ENCODE results near the gene HELZ2. TPM values are rescaled to one million over a fixed set of nuclear protein-coding genes. Genes with fewer than 3 reads are reported as not detected.

The HELZ2 gene
- total and polyA plus RNA-seq, 2 donors (not counting 1 experiment from before 2014, with no cell fraction given): 36.3 to 52.6 TPM

GRCh38 chr20:63560856-63561609, 13.0 kb downstream of the HELZ2 start:
- no peak overlapping the region for H3K9ac ChIP-seq (ENCODE audit: low read length)
- no peaks in the 10 kb centered on the region for H3K27me3 ChIP-seq (replicated peaks in 1 of 4; ENCODE audit: control extremely low read depth in 1 of 4, control insufficient read depth in 3 of 4, insufficient read depth in 4 of 4, low read length in 3 of 4)
- no peak overlapping the region for H2AFZ ChIP-seq (ENCODE audit: insufficient read depth, low read depth, low read length, poor library complexity, severe bottlenecking)
- peaks cover 0 to 6% of the 10 kb centered on the region in 2 donors for H3K4me1 ChIP-seq (ENCODE audit: control insufficient read depth in 2 of 2, insufficient read depth in 2 of 2, low read length in 2 of 2)
- POLR2A ChIA-PET: no interaction called here
- no peak overlapping the region for H3K27ac ChIP-seq (ENCODE audit: low read length in 2 of 2)
- CTCF ChIA-PET: no interaction called here
- no peaks in the 10 kb centered on the region for H3K79me2 ChIP-seq (ENCODE audit: control insufficient read depth, insufficient read depth, low read length)
- 97% methylated on average over 24 of the region's 26 CpGs for WGBS (ENCODE audit: insufficient coverage)
- Mint-ChIP-seq H3K27me3 (no peaks in the 10 kb centered on the region), H3K9me3 (ENCODE audit: insufficient read depth) (no peaks in the 10 kb centered on the region), H3K4me1 (peaks cover 5% of the 10 kb centered on the region), H3K4me3 (no peak overlapping the region), H3K27ac (no peak overlapping the region)
- ATAC-seq (ENCODE audit: low read depth) (no peak), DNase-seq (no peak)
- H3K4me2 ChIP-seq (replicated peaks; ENCODE audit: low read depth, low read length, poor library complexity, severe bottlenecking): no peak overlapping the region
- no peak overlapping the region for H3K4me3 ChIP-seq (ENCODE audit: control extremely low read depth in 1 of 5, extremely low read depth in 1 of 5, insufficient read depth in 1 of 5, low read depth in 2 of 5, low read length in 4 of 5)
- H3K9me3 ChIP-seq (ENCODE audit: control extremely low read depth in 1 of 3, control insufficient read depth in 2 of 3, insufficient read depth in 1 of 3, low read length in 2 of 3): peaks cover 0 to 6% (median 0%) of the 10 kb centered on the region in 3 donors
- TF ChIP-seq CTCF (IDR thresholded peaks at IDR 0.05) (no peak), EZH2 (IDR thresholded peaks at IDR 0.05; ENCODE audit: borderline replicate concordance, insufficient read depth, low read depth, low read length, poor library complexity, severe bottlenecking) (no peak)
- intact Hi-C loops (cut with micrococcal nuclease): no loop called here
- H3K36me3 ChIP-seq (replicated peaks in 1 of 2; ENCODE audit: control extremely low read depth in 1 of 2, control insufficient read depth in 1 of 2, extremely low read depth in 1 of 2, insufficient read depth in 2 of 2, low read length in 1 of 2): peaks cover 0 to 54% of the 10 kb centered on the region in 2 experiments
- H4K20me1 ChIP-seq (ENCODE audit: control insufficient read depth, insufficient read depth, low read length, poor library complexity, severe bottlenecking): peaks cover 62% of the 10 kb centered on the region

- peaks cover 0 to 50% of the 10 kb centered on the region in 2 experiments for H3K36me3 ChIP-seq (replicated peaks in 1 of 2; ENCODE audit: control extremely low read depth in 1 of 2, control insufficient read depth in 1 of 2, extremely low read depth in 1 of 2, insufficient read depth in 2 of 2, low read length in 1 of 2)
- H3K9me3 ChIP-seq (ENCODE audit: control extremely low read depth in 1 of 3, control insufficient read depth in 2 of 3, insufficient read depth in 1 of 3, low read length in 2 of 3): peaks cover 0 to 10% (median 0%) of the 10 kb centered on the region in 3 donors
- no peaks in the 10 kb centered on the region for H3K9me3 Mint-ChIP-seq (ENCODE audit: insufficient read depth)
- no peak overlapping the region for H3K9ac ChIP-seq (ENCODE audit: low read length)
- DNase-seq (no peak), ATAC-seq (ENCODE audit: low read depth) (no peak)
- no peaks in the 10 kb centered on the region for H3K27me3 ChIP-seq (replicated peaks in 1 of 4; ENCODE audit: control extremely low read depth in 1 of 4, control insufficient read depth in 3 of 4, insufficient read depth in 4 of 4, low read length in 3 of 4)
- intact Hi-C loops (cut with micrococcal nuclease): no loop called here
- H3K4me1 Mint-ChIP-seq: peaks cover 7% of the 10 kb centered on the region
- no peaks in the 10 kb centered on the region for H3K27me3 Mint-ChIP-seq
- H3K4me3 Mint-ChIP-seq: no peak overlapping the region
- WGBS (ENCODE audit: insufficient coverage): 96% methylated on average over 16 of the region's 16 CpGs
- H4K20me1 ChIP-seq (ENCODE audit: control insufficient read depth, insufficient read depth, low read length, poor library complexity, severe bottlenecking): peaks cover 56% of the 10 kb centered on the region
- H3K4me3 ChIP-seq (ENCODE audit: control extremely low read depth in 1 of 5, extremely low read depth in 1 of 5, insufficient read depth in 1 of 5, low read depth in 2 of 5, low read length in 4 of 5): no peak overlapping the region
- peak overlapping the region; percentile 61 for H3K27ac Mint-ChIP-seq
- H3K4me1 ChIP-seq (ENCODE audit: control insufficient read depth in 2 of 2, insufficient read depth in 2 of 2, low read length in 2 of 2): peaks cover 3 to 9% of the 10 kb centered on the region in 2 donors
- POLR2A ChIA-PET: no interaction called here
- no peak overlapping the region for H3K4me2 ChIP-seq (replicated peaks; ENCODE audit: low read depth, low read length, poor library complexity, severe bottlenecking)
- H3K27ac ChIP-seq (ENCODE audit: low read length in 2 of 2): no peak overlapping the region
- TF ChIP-seq EZH2 (IDR thresholded peaks at IDR 0.05; ENCODE audit: borderline replicate concordance, insufficient read depth, low read depth, low read length, poor library complexity, severe bottlenecking) (no peak), CTCF (IDR thresholded peaks at IDR 0.05) (no peak)
- CTCF ChIA-PET: no interaction called here
- H2AFZ ChIP-seq (ENCODE audit: insufficient read depth, low read depth, low read length, poor library complexity, severe bottlenecking): no peak overlapping the region
- no peaks in the 10 kb centered on the region for H3K79me2 ChIP-seq (ENCODE audit: control insufficient read depth, insufficient read depth, low read length)
These were observed 13.7 kb downstream of the HELZ2 start for GRCh38 chr20:63560333-63560805.
